Natural killer cell (primary cell): ENCODE data around the gene DPYSL5. TPM values are rescaled to one million over a fixed set of nuclear protein-coding genes. Genes with fewer than 3 reads are reported as not detected.

ENCODE experiments used
- ATAC-seq, 3 donors: fragments of 150-1000 bp in 2 of 3; fragments of 200-7000 bp in 1 of 3; cut with Tn5 transposase; 1 replicate in 1 of 3; 2 replicates in 2 of 3; pipeline ENCODE4 v1.10.0; 2021; ENCODE audit warnings: mild to moderate bottlenecking in 2 of 3, moderate library complexity in 2 of 3
- DNase-seq, 2 donors: peaks; one replicate each; pipeline versions ENCODE4 v3.0.0 to v3.0.0-alpha.2; 2013 to 2021; ENCODE audit warnings: mixed read lengths in 1 of 2
- H3K27ac ChIP-seq: one replicate; pipeline ENCODE4 v1.5.1; 2013; ENCODE audit warnings: mild to moderate bottlenecking, low read length
- H3K27me3 ChIP-seq: one replicate; pipeline ENCODE4 v1.6.1; 2013; ENCODE audit warnings: low read length; ENCODE audit not compliant: control insufficient read depth, insufficient read depth
- H3K36me3 ChIP-seq: one replicate; pipeline ENCODE4 v1.6.1; 2013; ENCODE audit warnings: low read length; ENCODE audit not compliant: control insufficient read depth, insufficient read depth
- H3K4me1 ChIP-seq: one replicate; pipeline ENCODE4 v1.6.1; 2013; ENCODE audit warnings: low read length; ENCODE audit not compliant: control insufficient read depth, insufficient read depth
- H3K4me3 ChIP-seq: one replicate; pipeline ENCODE4 v1.5.1; 2013; ENCODE audit warnings: low read length
- H3K9me3 ChIP-seq: one replicate; pipeline ENCODE4 v1.6.1; 2013; ENCODE audit warnings: low read length; ENCODE audit not compliant: control insufficient read depth, insufficient read depth
- H3K27ac Mint-ChIP-seq, 2 donors: one replicate each; pipeline ENCODE4 v1.8.0; 2022; ENCODE audit warnings: mild to moderate bottlenecking in 2 of 2, mixed read lengths in 2 of 2, moderate library complexity in 1 of 2
- H3K27me3 Mint-ChIP-seq, 2 donors: one replicate each; pipeline ENCODE4 v1.8.0; 2022; ENCODE audit warnings: low read depth in 2 of 2, mixed read lengths in 2 of 2
- H3K36me3 Mint-ChIP-seq: one replicate; pipeline ENCODE4 v1.8.0; 2022; ENCODE audit warnings: mixed read lengths
- H3K4me1 Mint-ChIP-seq, 2 donors: one replicate each; pipeline ENCODE4 v1.8.0; 2022; ENCODE audit warnings: mixed read lengths in 2 of 2
- H3K4me3 Mint-ChIP-seq: one replicate; pipeline ENCODE4 v1.8.0; 2022; ENCODE audit warnings: mild to moderate bottlenecking, moderate library complexity, mixed read lengths
- H3K9me3 Mint-ChIP-seq, 2 donors: one replicate each; pipeline ENCODE4 v1.8.0; 2022; ENCODE audit warnings: mixed read lengths in 2 of 2
- CTCF ChIP-seq: fragments of 200-600 bp; IDR thresholded peaks from one replicate; pipeline ENCODE4 v1.8.0; 2022; ENCODE audit warnings: antibody characterized with exemption
- WGBS: methylation state at CpG from one replicate; pipeline ENCODE4 v1.1.7; 2013; ENCODE audit warnings: missing lambda C conversion rate; ENCODE audit not compliant: insufficient coverage; 5-methylcytosine and 5-hydroxymethylcytosine counted together
- intact Hi-C: fragments of 100-400 bp; cut with micrococcal nuclease; formaldehyde crosslinking; loops from one replicate; pipeline ENCODE4 v1.14.2; 2022
- total RNA-seq, 4 donors: library from RNA; stranded (reverse); fragments of 120-200 nt in 1 of 4; gene quantifications; one replicate each; pipeline versions ENCODE4 v1.2.3 to v1.2.4, GENCODE V29; 2013 to 2022

Gene DPYSL5
- total RNA-seq, 3 donors from 2014 or later (not counting 1 experiment from before 2014, with no cell fraction given), result not detected

DNA sequence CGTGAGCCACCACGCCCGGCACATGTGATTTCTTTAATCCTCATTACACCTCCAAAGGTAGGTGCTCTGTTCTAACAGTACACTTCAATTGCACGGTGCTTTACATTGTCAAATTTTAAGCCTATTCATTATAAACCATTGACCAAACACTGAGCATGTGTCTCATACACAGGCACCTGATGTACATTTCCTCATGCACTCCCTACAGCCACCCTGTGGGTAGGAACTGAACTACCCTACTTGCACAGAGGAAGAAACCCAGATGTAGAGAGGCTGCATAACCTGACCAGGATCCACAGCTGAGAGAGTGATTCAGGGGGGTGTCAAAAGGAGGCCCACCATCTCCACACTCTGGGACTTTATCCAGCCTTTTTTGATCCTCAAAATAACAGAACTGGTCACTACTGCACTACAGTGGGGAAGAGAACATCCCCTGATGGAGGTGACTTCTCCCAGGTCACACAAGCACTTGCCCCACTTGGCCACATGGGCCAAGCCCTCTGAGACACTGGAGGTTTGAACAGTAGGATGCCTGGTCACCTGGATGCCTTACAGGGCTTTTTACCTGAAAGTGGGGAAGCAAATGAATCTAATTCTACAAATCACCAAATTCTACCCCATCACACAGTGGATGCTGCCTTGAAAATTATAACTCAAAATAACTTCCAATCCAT, 6.9 kb upstream of the DPYSL5 start:
- Histone ChIP-seq H3K4me1 (no peaks in the 10 kb centered on the region), H3K4me3 (no peak overlapping the region), H3K27me3 (peaks cover 8% of the 10 kb centered on the region), H3K36me3 (no peaks in the 10 kb centered on the region), H3K9me3 (no peaks in the 10 kb centered on the region), H3K27ac (no peak overlapping the region)
- H3K4me1 Mint-ChIP-seq, result peaks cover 0 to 2% of the 10 kb centered on the region in 2 donors
- no peak for TF ChIP-seq CTCF
- no peak for DNase-seq
- no peak for ATAC-seq
- WGBS, result 82% methylated on average over 4 of the region's 4 CpGs
- no peaks in the 10 kb centered on the region for H3K36me3 Mint-ChIP-seq
- no peak overlapping the region for H3K4me3 Mint-ChIP-seq
- no peak overlapping the region for H3K27ac Mint-ChIP-seq
- peaks cover 21 to 34% of the 10 kb centered on the region in 2 donors for H3K27me3 Mint-ChIP-seq
- no peaks in the 10 kb centered on the region for H3K9me3 Mint-ChIP-seq
- intact Hi-C loops, result loop anchor here (10.0 kb wide), 2 partner anchors 84 to 444 kb away; partner anchors contain the start of gene TRIM54

DNA sequence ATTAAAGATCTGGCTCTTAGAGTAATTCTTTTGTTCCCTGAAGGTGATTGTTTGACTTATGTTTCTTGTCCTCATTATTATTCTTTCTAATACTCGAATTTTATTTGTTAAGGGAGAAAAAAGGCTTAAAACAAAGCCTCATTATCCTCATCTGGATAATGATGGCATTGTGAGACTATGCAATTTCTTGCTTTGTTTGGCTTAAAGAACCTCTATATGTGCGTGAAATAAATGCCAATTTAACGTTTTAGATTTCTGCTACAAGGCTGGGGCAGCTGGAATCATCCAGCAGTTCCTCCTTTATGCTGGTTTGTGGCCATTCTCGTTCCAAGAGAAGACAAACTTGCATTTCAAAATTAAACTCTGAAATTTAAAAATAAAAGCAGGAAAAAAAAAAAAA, 4.9 kb upstream of the DPYSL5 start:
- Mint-ChIP-seq H3K27me3 (peaks cover 31% of the 10 kb centered on the region in 2 donors), H3K4me3 (no peak overlapping the region), H3K27ac (no peak overlapping the region), H3K4me1 (peaks cover 0 to 7% of the 10 kb centered on the region in 2 donors), H3K36me3 (no peaks in the 10 kb centered on the region), H3K9me3 (no peaks in the 10 kb centered on the region)
- Histone ChIP-seq H3K9me3 (no peaks in the 10 kb centered on the region), H3K4me3 (no peak overlapping the region), H3K27ac (no peak overlapping the region), H3K36me3 (no peaks in the 10 kb centered on the region), H3K4me1 (peaks cover 12% of the 10 kb centered on the region), H3K27me3 (peaks cover 24% of the 10 kb centered on the region)
- no peak for TF ChIP-seq CTCF
- intact Hi-C loops, result loop anchor here (10.0 kb wide), 2 partner anchors 82 to 442 kb away; partner anchors contain the start of gene TRIM54
- ATAC-seq (no peak), DNase-seq (no peak)
- 67% methylated on average over 3 of the region's 4 CpGs for WGBS

- intact Hi-C loops, result loop anchor here (10.0 kb wide), 2 partner anchors 80 to 440 kb away; partner anchors contain the start of gene TRIM54
- Histone ChIP-seq H3K27me3 (peaks cover 35% of the 10 kb centered on the region), H3K27ac (no peak overlapping the region), H3K36me3 (no peaks in the 10 kb centered on the region), H3K4me1 (peaks cover 28% of the 10 kb centered on the region), H3K4me3 (no peak overlapping the region), H3K9me3 (no peaks in the 10 kb centered on the region)
- peaks cover 15 to 22% of the 10 kb centered on the region in 2 donors for H3K27me3 Mint-ChIP-seq
- peaks cover 0 to 13% of the 10 kb centered on the region in 2 donors for H3K4me1 Mint-ChIP-seq
- WGBS, result 71% methylated on average over 7 of the region's 8 CpGs
- ATAC-seq (no peak), DNase-seq (no peak)
- H3K4me3 Mint-ChIP-seq, result no peak overlapping the region
- no peak overlapping the region for H3K27ac Mint-ChIP-seq
- no peaks in the 10 kb centered on the region for H3K9me3 Mint-ChIP-seq
- no peaks in the 10 kb centered on the region for H3K36me3 Mint-ChIP-seq
- no peak for TF ChIP-seq CTCF
Observed at GRCh38 chr2:26845021-26845420, 2.9 kb upstream of the DPYSL5 start.
